Stimulated activated CD4-positive, alpha-beta T cell treated with anti-CD3 and anti-CD28 coated beads, Interleukin-2, amount 100 ng/mL, for 4 hours (primary cell): ENCODE data around the gene WIPI1.
"Not testable (repeated sequence)": the region's sequence is repeated elsewhere in the genome, so short reads cannot be mapped to it uniquely, and the experiment has no call there.

Experiments
- DNase-seq: peaks from one replicate; pipeline ENCODE4 v3.0.0-alpha.2; 2020; ENCODE audit warnings: low read depth

WIPI1 gene

GRCh38 chr17:68383443-68384321, 73.6 kb downstream of the WIPI1 start:
- DNase-seq = peak; percentile 4

GRCh38 chr17:68383120-68383442, 74.2 kb downstream of the WIPI1 start:
- no peak for DNase-seq

- DNase-seq = no peak
These were observed 74.7 kb downstream of the WIPI1 start for GRCh38 chr17:68382582-68383085.

GRCh38 chr17:68381076-68381900, 76.0 kb downstream of the WIPI1 start:
- no peak for DNase-seq

- no peak for DNase-seq
These were observed 77.3 kb downstream of the WIPI1 start for GRCh38 chr17:68379692-68380677.

- no peak for DNase-seq
These were observed 78.2 kb downstream of the WIPI1 start for GRCh38 chr17:68379177-68379510.

GRCh38 chr17:68378268-68379176, 78.8 kb downstream of the WIPI1 start:
- no peak for DNase-seq

- no peak for DNase-seq
These were observed 79.5 kb downstream of the WIPI1 start for GRCh38 chr17:68377771-68378267.

GRCh38 chr17:68376178-68376577, 81.1 kb downstream of the WIPI1 start:
- not testable (repeated sequence) for DNase-seq

- DNase-seq = no peak
These were observed 81.7 kb downstream of the WIPI1 start for GRCh38 chr17:68375566-68375965.
